Measurements from ENCODE around the gene SPOCK1.
"Not testable (repeated sequence)": the region's sequence is repeated elsewhere in the genome, so short reads cannot be mapped to it uniquely, and the experiment has no call there.

SPOCK1 gene

DNA sequence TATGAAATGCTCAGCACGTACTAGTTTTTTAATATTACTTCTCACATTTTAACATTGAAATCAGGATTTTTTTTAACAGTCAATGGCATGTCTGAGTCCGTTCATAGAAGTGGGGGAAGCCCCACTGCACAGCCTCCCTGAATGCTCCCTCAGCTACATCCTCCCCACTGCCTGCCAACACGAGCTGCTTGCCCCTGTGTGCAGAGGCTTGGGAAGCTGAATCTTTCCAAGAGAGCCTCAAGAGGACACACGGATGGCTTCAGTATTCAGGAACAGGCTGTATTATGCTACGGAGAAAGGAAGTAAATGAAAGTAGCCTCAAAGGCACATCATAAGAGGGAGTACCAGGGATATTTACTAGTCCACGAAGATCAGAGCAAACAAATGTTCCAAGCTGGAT lies 248.7 kb downstream of the SPOCK1 start:
- intact Hi-C loops (cut with DNase I): no loop called here
- no peak for DNase-seq

- no peak for DNase-seq
- intact Hi-C loops (cut with DNase I): no loop called here
Observed at GRCh38 chr5:137248527-137248926, 250.6 kb downstream of the SPOCK1 start.

GRCh38 chr5:137245438-137245837 lies 253.7 kb downstream of the SPOCK1 start:
- intact Hi-C loops (cut with DNase I): no loop called here

GRCh38 chr5:137240285-137240684 lies 258.8 kb downstream of the SPOCK1 start:
- intact Hi-C loops (cut with DNase I): no loop called here
- DNase-seq: no peak

More at GRCh38 chr5:137245438-137245837, 253.7 kb downstream of the SPOCK1 start:
- DNase-seq: no peak

DNA sequence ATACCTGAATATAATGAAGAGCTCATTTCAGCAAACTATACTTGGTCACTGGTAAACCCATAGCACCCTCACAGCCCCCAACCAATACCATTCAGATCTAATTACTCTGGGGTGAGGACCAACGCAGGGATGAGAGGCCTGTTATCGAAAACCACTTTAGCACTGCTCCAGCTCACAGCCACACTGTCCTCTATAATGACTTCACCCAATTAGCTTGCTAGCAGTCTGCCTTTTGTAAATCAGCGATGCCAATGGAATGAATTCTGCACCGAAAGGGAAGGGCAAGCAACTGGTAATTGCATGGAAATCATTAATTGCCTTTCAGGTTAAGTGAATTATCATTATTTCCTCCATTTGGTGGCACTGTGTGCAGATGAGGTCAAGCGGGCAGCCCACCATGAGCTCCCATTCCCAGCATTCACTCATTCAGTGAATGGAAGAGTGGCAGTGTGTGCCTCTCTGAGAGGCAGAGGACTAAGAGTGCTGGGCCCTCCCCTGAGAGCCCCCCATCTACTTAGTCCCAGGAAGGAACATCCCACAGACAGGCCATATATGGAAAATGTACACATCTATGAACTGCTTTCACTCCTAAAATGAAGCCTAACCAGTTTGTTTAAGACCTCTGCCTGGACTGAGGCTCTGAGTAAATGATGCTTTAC lies 262.1 kb downstream of the SPOCK1 start:
- intact Hi-C loops (cut with DNase I): no loop called here
- no peak for DNase-seq

- intact Hi-C loops (cut with DNase I): no loop called here
- DNase-seq: no peak
Observed at GRCh38 chr5:137236252-137236651, 262.9 kb downstream of the SPOCK1 start.

GRCh38 chr5:137234973-137235943 lies 263.9 kb downstream of the SPOCK1 start:
- intact Hi-C loops (cut with DNase I): no loop called here
- DNase-seq: no peak

DNA sequence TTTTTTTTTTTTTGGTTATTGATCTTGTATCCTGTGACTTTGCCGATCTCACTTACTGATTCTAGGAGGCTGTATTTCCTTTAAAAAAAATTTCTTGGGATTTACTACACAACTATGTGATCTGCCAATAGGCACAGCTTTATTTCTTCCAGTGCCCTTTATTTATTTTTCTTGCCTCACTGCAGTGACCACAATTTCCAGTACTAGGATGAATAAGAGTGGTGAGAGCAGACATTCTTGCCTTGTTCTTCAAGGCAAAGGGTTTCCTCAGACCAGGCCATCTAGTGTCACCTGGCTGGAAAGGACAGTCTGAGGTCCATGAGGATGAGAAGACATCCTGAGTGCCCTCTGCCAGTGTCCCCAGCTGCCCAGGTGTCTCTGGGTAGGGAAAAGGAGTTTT lies 265.4 kb downstream of the SPOCK1 start:
- intact Hi-C loops (cut with DNase I): no loop called here
- no peak for DNase-seq

GRCh38 chr5:137233304-137233703 lies 265.8 kb downstream of the SPOCK1 start:
- DNase-seq; intact Hi-C loops (cut with DNase I): not testable (repeated sequence)

GRCh38 chr5:137231540-137231939 lies 267.6 kb downstream of the SPOCK1 start:
- DNase-seq: no peak
- intact Hi-C loops (cut with DNase I): no loop called here

GRCh38 chr5:137228816-137229215 lies 270.3 kb downstream of the SPOCK1 start:
- DNase-seq: no peak
- intact Hi-C loops (cut with DNase I): no loop called here

GRCh38 chr5:137226081-137226480 lies 273.0 kb downstream of the SPOCK1 start:
- no peak for DNase-seq
- intact Hi-C loops (cut with DNase I): no loop called here

- no peak for DNase-seq
- intact Hi-C loops (cut with DNase I): no loop called here
Observed at GRCh38 chr5:137223324-137224295, 275.5 kb downstream of the SPOCK1 start.

DNA sequence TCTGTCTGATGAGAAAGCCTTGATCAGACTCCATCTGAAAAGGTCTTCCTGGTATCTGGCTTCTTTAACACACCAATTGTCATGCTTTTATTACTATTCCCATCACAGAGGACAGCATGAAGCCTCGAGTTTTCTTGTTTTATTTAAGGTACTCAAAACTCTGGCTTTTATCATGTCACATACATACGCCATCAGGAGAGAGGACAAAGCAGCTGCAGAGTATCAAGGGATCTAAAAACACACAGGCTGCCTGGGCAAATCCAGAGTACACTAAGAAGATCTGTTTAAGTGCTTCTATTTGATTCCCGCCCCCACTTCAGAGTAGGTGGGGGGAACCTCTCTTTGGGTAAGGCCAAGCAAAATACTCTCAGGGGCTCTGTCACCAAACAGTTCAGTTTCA lies 277.2 kb downstream of the SPOCK1 start:
- no peak for DNase-seq
- intact Hi-C loops (cut with DNase I): no loop called here

- no peak for DNase-seq
- intact Hi-C loops (cut with DNase I): no loop called here
Observed at GRCh38 chr5:137220523-137220927, 278.6 kb downstream of the SPOCK1 start.

DNA sequence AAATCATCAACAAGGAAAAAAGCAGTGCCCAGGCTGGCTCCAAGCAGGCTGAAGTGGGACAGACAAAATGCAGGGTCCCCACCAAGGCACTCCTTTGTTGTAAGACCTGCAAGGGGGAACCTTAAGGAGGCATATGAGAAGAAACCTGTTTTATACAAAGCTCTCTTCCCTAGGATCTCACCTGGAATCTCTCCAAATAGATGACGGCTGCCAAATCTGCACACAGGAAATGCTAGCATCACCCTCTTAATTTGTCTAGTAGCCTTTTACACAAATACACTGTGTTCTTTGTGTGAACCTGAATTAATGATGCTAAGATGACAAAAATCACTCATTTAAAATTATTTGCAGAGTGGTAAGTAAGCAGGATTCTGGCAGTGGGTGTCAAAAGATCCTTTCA lies 280.2 kb downstream of the SPOCK1 start:
- DNase-seq: no peak
- intact Hi-C loops (cut with DNase I): no loop called here

GRCh38 chr5:137218471-137218870 lies 280.7 kb downstream of the SPOCK1 start:
- DNase-seq: no peak
- intact Hi-C loops (cut with DNase I): no loop called here

- intact Hi-C loops (cut with DNase I): no loop called here
Observed at GRCh38 chr5:137217599-137218200, 281.4 kb downstream of the SPOCK1 start.

DNA sequence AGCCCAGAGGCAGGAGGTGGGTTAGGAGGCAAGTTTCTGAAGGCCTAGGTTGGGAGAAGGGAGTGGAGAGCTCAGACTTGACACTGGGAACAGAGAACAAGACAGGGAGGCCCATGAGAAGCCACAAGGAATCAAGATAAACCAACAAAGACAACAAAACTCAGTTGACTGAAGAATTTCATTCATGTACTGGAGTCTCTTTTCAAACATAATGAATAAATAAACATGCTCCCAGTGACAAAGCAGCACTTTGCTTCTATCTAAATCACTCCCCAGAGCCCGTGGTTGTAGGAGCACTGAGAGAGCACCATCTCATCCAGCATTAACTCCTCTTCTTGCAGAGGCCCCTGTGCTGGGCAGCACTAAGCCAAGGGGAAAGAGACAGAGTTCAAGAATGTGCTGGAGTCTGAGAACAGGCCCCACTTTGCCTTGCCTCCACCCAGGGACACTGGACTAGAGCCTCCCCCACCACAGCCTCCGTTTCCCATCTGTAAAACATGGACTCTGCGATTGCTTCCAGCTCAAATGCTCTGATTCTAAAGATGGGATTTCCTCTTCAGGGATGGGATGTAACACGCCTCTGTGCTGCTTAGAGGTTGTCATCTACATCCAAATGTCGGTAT lies 282.0 kb downstream of the SPOCK1 start:
- intact Hi-C loops (cut with DNase I): no loop called here
- peak in 1 of 10 donors; percentile 80 for DNase-seq

More at GRCh38 chr5:137217599-137218200, 281.4 kb downstream of the SPOCK1 start:
- DNase-seq: no peak

DNA sequence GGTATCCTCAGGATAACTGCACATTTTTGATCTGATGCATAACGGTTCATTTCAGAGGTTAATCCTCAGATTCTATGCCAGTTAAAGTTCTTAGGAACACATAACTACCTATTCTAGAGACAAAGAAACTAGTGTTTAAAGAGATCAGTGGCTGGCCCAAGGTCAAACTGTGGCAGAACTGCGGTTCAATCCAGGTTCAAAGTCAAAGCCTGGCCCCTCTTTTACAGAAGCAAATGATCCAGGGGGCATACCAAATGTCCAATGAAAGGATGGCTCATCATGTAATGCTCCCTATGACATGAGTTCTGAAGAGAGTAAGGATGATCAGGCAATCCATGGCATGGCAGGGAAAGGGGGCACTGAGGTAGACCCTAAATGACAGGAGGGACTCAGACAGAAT lies 283.3 kb downstream of the SPOCK1 start:
- intact Hi-C loops (cut with DNase I): no loop called here
- no peak for DNase-seq
